Measurements from ENCODE around the gene ABHD11.

ABHD11 gene

DNA sequence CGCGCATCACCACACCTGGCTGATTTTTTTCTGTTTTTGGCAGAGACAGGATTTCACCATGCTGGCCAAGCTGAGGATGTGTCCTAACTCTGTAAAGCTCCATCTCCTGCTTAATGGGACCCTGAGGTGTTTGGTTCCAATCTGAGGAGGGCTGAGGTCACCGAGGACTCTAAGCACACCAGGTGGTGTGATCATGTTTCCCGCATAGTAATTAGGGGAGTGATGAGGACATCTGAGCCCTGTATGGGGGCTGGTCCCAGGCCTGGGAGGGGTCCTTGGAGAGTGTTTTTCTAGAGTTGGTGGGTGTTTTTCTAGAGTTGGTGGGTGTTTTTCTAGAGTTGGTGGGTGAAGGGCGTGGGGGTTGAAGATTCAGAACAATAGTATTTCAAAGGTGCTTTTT is 3.0 kb upstream of the ABHD11 start:
- Histone ChIP-seq H3K4me1 (ENCODE audit: insufficient read depth, low read length, severe bottlenecking) (peaks cover 22% of the 10 kb centered on the region), H3F3A (ENCODE audit: insufficient read depth, low read length) (no peaks in the 10 kb centered on the region), H3K9me2 (ENCODE audit: low read depth, low read length) (no peaks in the 10 kb centered on the region), H3K4me2 (ENCODE audit: low read length) (no peak overlapping the region), H3K27ac (ENCODE audit: low read depth, low read length, poor library complexity, severe bottlenecking) (no peak overlapping the region), H3K27me3 (ENCODE audit: insufficient read depth, low read length) (no peaks in the 10 kb centered on the region), H3K36me3 (ENCODE audit: insufficient read depth, low read length) (peaks cover 12% of the 10 kb centered on the region), H3K9me3 (ENCODE audit: low read length) (no peaks in the 10 kb centered on the region), H4K20me1 (ENCODE audit: insufficient read depth, low read length) (no peaks in the 10 kb centered on the region), H3K4me3 (ENCODE audit: low read depth, low read length, poor library complexity, severe bottlenecking) (no peak overlapping the region), H3K79me2 (ENCODE audit: insufficient read depth, low read length) (no peaks in the 10 kb centered on the region), H2AFZ (ENCODE audit: low read length) (no peak overlapping the region), H3K9ac (ENCODE audit: low read length) (no peak overlapping the region)
- TF ChIP-seq, protein P1, sequence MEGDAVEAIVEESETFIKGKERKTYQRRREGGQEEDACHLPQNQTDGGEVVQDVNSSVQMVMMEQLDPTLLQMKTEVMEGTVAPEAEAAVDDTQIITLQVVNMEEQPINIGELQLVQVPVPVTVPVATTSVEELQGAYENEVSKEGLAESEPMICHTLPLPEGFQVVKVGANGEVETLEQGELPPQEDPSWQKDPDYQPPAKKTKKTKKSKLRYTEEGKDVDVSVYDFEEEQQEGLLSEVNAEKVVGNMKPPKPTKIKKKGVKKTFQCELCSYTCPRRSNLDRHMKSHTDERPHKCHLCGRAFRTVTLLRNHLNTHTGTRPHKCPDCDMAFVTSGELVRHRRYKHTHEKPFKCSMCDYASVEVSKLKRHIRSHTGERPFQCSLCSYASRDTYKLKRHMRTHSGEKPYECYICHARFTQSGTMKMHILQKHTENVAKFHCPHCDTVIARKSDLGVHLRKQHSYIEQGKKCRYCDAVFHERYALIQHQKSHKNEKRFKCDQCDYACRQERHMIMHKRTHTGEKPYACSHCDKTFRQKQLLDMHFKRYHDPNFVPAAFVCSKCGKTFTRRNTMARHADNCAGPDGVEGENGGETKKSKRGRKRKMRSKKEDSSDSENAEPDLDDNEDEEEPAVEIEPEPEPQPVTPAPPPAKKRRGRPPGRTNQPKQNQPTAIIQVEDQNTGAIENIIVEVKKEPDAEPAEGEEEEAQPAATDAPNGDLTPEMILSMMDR (IDR thresholded peaks at IDR 0.05; ENCODE audit: low read length) = no peak
- TF ChIP-seq EZH2 (IDR thresholded peaks at IDR 0.05; ENCODE audit: borderline replicate concordance, low read length) = no peak

DNA sequence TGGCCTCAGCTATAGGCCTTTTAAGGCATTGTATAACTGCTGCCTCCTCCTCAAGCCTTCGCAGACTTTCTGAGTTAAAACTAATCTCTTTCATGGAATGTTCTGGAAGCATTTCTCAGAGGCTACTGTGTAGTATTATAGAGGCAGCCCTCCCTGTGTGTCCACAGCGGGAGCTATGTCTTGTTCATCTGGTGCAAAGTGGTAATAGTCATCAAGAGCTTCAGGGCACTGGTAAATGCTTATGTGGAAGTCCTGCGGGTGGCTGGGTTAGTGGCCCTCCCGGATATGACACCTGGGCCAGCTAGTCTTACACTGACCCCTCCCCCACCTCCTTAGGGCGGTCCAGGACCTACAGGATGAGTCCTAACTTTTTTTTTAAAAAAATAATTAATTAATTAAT is 2.2 kb upstream of the ABHD11 start:
- Histone ChIP-seq H3K9me3 (ENCODE audit: low read length) (no peaks in the 10 kb centered on the region), H3K36me3 (ENCODE audit: insufficient read depth, low read length) (peaks cover 16% of the 10 kb centered on the region), H3K4me1 (ENCODE audit: insufficient read depth, low read length, severe bottlenecking) (peaks cover 22% of the 10 kb centered on the region), H2AFZ (ENCODE audit: low read length) (no peak overlapping the region), H3K9me2 (ENCODE audit: low read depth, low read length) (no peaks in the 10 kb centered on the region), H3K9ac (ENCODE audit: low read length) (no peak overlapping the region), H3K27ac (ENCODE audit: low read depth, low read length, poor library complexity, severe bottlenecking) (no peak overlapping the region), H4K20me1 (ENCODE audit: insufficient read depth, low read length) (no peaks in the 10 kb centered on the region), H3F3A (ENCODE audit: insufficient read depth, low read length) (no peaks in the 10 kb centered on the region), H3K27me3 (ENCODE audit: insufficient read depth, low read length) (no peaks in the 10 kb centered on the region), H3K4me2 (ENCODE audit: low read length) (no peak overlapping the region), H3K79me2 (ENCODE audit: insufficient read depth, low read length) (no peaks in the 10 kb centered on the region), H3K4me3 (ENCODE audit: low read depth, low read length, poor library complexity, severe bottlenecking) (no peak overlapping the region)
- TF ChIP-seq, protein P1 (IDR thresholded peaks at IDR 0.05; ENCODE audit: low read length) = no peak
- TF ChIP-seq EZH2 (IDR thresholded peaks at IDR 0.05; ENCODE audit: borderline replicate concordance, low read length) = no peak

DNA sequence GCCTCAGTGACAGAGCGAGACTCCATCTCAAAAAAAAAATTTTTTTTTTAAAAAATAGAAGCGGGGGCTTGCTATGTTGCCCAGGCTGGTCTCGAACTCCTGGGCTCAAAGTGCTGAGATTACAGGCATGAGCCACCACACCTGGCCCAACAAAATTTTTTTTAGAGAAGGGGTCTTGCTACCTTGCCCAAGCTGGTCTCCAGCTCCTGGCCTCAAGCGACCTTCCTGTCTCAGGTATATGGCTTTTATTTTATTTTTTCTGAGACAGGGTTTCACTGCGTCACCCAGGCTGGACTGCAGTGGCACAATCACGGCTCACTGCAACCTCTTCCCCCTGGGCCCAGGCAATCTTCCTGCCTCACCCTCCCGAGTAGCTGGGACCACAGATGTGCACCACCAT is 1.6 kb upstream of the ABHD11 start:
- Histone ChIP-seq H3K27ac (ENCODE audit: low read depth, low read length, poor library complexity, severe bottlenecking) (no peak overlapping the region), H3K79me2 (ENCODE audit: insufficient read depth, low read length) (no peaks in the 10 kb centered on the region), H3K9me2 (ENCODE audit: low read depth, low read length) (no peaks in the 10 kb centered on the region), H4K20me1 (ENCODE audit: insufficient read depth, low read length) (no peaks in the 10 kb centered on the region), H3K4me1 (ENCODE audit: insufficient read depth, low read length, severe bottlenecking) (peaks cover 22% of the 10 kb centered on the region), H3K9ac (ENCODE audit: low read length) (no peak overlapping the region), H3K9me3 (ENCODE audit: low read length) (no peaks in the 10 kb centered on the region), H2AFZ (ENCODE audit: low read length) (no peak overlapping the region), H3F3A (ENCODE audit: insufficient read depth, low read length) (no peaks in the 10 kb centered on the region), H3K4me2 (ENCODE audit: low read length) (no peak overlapping the region), H3K36me3 (ENCODE audit: insufficient read depth, low read length) (peaks cover 16% of the 10 kb centered on the region), H3K27me3 (ENCODE audit: insufficient read depth, low read length) (no peaks in the 10 kb centered on the region), H3K4me3 (ENCODE audit: low read depth, low read length, poor library complexity, severe bottlenecking) (no peak overlapping the region)
- no peak for TF ChIP-seq EZH2 (IDR thresholded peaks at IDR 0.05; ENCODE audit: borderline replicate concordance, low read length)
- TF ChIP-seq, protein P1 (IDR thresholded peaks at IDR 0.05; ENCODE audit: low read length) = no peak

Data from OCI-LY1 (cell line).